T-helper 1 cell treated with Interleukin-12 subunit alpha and Interleukin-12 subunit beta and Interleukin-4 antibody, amounts not matched to agents 30 μg/mL and 1 μg/mL, for 36 hours (primary cell): ENCODE data around the gene SUPV3L1.
A peak's percentile ranks its signal among the peaks of the same experiment; 100 is the strongest.

Experiments
- H3K27ac Mint-ChIP-seq: one replicate; pipeline ENCODE4 v1.8.0; 2021; ENCODE audit warnings: mild to moderate bottlenecking, mixed read lengths
- H3K27me3 Mint-ChIP-seq: one replicate; pipeline ENCODE4 v1.8.0; 2021; ENCODE audit warnings: low read depth, mixed read lengths
- H3K36me3 Mint-ChIP-seq: one replicate; pipeline ENCODE4 v1.8.0; 2021; ENCODE audit warnings: low read depth, mixed read lengths
- H3K4me1 Mint-ChIP-seq: one replicate; pipeline ENCODE4 v1.8.0; 2021; ENCODE audit warnings: low read depth, mixed read lengths
- H3K4me3 Mint-ChIP-seq: one replicate; pipeline ENCODE4 v1.8.0; 2021; ENCODE audit warnings: mild to moderate bottlenecking, moderate library complexity, mixed read lengths
- H3K9me3 Mint-ChIP-seq: one replicate; pipeline ENCODE4 v1.8.0; 2021; ENCODE audit warnings: mixed read lengths

The SUPV3L1 gene

DNA sequence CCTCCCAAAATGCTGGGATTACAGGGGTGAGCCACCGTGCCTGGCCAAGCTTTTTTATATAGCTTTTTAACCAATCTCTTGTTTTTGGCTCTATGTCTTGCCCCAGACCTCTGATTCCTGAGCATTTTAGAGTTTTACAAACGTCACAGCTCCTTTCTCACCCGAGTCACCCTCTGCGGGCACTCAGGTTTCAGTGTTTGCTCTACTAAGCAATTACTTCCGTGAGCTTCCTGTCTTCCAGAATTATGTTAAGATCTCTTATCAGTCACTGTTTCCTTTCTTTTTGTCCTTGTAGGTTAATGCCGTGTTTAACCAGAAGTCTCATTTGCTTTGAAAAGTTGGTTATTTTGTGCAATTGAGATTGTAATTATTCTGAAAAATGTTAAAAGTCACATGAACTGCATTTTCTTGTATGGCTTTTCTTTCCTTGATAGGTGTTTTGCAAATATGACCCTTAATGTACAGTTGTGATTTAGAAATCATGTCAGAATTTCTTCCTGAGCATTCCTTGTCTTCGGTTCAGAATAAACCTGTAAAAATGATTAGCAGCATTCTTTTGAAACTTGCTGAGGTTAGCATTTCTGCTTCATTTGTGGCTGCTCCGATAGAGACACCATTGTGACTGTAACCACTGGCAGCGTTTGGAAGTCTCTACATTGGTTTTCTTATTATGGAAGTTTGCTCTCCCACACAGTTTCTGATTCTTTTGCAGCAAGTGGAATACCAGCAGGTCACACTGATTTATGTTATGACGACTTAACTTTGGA, 35.6 kb downstream of the SUPV3L1 start:
- H3K4me1 Mint-ChIP-seq = peaks cover 42% of the 10 kb centered on the region

DNA sequence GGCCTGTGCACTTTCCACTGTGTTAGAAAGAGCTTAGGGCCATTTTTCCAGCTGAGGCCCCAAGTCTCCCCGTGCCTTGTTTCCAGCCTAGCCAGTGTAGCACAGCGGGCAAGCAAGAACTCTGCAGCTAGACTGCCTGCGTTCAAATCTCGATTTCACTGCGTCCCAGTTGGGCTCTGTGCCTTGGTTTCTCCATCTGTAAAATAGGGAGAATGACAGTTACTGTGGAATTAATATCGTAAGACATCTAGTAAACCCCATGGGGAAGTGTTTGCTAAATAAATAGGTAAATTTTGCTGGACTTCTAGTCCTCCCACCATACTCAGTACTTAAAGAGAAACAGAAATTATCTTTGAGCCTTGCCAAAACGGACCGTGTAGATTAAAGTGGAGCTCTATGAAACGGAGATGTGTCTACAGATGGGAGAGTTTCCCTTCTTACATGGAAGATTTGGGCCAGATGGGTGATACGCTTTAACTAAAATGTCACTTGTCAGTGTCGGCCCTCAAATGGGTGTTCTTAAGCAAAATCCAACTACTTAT, 36.6 kb downstream of the SUPV3L1 start:
- Mint-ChIP-seq H3K27me3 (no peaks in the 10 kb centered on the region), H3K4me3 (no peak overlapping the region), H3K4me1 (peaks cover 38% of the 10 kb centered on the region), H3K9me3 (peaks cover 14% of the 10 kb centered on the region), H3K27ac (no peak overlapping the region), H3K36me3 (peaks cover 1% of the 10 kb centered on the region)

More for the DNA sequence above, 35.6 kb downstream of the SUPV3L1 start:
- Mint-ChIP-seq H3K27me3 (no peaks in the 10 kb centered on the region), H3K27ac (peak overlapping the region; percentile 86), H3K4me3 (peak overlapping the region; percentile 61), H3K9me3 (peaks cover 14% of the 10 kb centered on the region), H3K36me3 (peaks cover 1% of the 10 kb centered on the region)

DNA sequence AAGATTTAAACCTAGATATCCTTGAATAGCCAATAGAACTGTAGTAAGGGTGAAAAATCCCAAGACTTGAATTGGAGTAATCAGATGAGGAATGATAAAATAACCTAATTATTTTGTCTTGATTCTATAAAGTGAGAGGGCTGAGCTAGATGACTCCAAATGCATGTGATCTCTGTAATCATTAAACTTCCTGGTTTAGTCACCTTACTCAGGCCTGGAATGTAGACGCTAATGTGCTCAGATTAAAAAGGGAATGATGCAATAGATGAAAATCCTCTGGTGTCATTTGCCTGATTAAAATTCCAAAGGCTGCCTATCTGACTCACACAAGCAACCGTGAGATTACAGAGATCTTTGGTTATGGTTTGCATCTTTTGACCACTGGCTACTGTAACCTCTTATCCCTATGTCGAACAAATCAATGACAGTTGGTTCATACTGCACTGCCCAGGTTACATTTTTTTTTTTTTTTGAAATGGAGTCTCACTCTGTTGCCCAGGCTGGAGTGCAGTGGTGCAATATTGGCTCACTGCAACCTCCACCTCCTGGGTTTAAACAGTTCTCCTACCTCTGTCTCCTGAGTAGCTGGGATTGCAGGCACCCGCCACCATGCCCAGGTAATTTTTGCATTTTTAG, 37.2 kb downstream of the SUPV3L1 start:
- Mint-ChIP-seq H3K27ac (no peak overlapping the region), H3K4me1 (peaks cover 41% of the 10 kb centered on the region), H3K27me3 (no peaks in the 10 kb centered on the region), H3K36me3 (peaks cover 1% of the 10 kb centered on the region), H3K4me3 (no peak overlapping the region), H3K9me3 (peaks cover 14% of the 10 kb centered on the region)

DNA sequence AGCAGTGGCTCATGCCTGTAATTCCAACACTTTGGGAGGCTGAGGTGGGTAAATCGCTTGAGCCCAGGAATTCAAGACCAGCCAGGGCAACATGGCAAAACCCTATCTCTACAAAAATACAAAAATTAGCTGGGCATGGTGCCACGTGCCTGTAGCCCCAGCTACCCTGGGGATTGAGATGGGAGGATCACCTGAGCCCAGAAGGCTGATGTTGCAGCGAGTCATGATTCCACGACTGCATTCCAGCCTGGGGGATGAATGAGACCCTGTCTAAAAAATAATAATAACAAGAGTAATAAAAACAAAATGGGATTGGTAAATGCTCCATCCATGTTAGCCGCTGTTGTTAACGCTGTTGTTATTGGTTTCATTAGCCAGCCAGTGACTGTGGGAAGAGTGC, 38.8 kb downstream of the SUPV3L1 start:
- H3K9me3 Mint-ChIP-seq = peaks cover 14% of the 10 kb centered on the region
- no peak overlapping the region for H3K27ac Mint-ChIP-seq
- H3K36me3 Mint-ChIP-seq = peaks cover 1% of the 10 kb centered on the region
- H3K4me3 Mint-ChIP-seq = no peak overlapping the region
- no peaks in the 10 kb centered on the region for H3K27me3 Mint-ChIP-seq
- H3K4me1 Mint-ChIP-seq = peaks cover 48% of the 10 kb centered on the region

DNA sequence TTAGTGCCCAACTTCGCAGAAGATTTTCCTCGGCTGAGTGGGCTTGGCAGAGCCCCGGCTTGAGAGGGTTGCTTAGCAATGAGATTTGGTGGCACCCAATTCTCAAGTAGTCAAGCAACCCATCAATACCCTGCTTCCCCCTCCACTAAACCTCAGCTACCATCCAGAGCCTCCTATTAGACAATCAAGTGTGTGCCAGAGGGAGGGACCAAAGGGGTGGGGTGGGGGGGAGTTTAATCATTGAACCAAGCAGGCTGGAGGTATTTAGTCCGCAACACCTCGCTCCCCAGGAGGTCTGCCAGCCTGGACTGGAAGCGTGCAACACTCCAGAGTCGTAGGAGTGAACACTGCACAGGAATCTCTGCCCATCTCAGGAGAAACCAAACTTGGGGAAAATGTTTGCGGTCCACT, 40.0 kb downstream of the SUPV3L1 start, which contains the start of gene HKDC1:
HKDC1 (plus strand) TSS at position 292 of the 411 bp plus-strand sequence; CDS start at position 396, 104 bp downstream.
- H3K9me3 Mint-ChIP-seq = peaks cover 4% of the 10 kb centered on the region
- peak within 1 kb of the TSS; percentile 31 for H3K27ac Mint-ChIP-seq
- H3K27me3 Mint-ChIP-seq = no peaks in the 10 kb centered on the region

DNA sequence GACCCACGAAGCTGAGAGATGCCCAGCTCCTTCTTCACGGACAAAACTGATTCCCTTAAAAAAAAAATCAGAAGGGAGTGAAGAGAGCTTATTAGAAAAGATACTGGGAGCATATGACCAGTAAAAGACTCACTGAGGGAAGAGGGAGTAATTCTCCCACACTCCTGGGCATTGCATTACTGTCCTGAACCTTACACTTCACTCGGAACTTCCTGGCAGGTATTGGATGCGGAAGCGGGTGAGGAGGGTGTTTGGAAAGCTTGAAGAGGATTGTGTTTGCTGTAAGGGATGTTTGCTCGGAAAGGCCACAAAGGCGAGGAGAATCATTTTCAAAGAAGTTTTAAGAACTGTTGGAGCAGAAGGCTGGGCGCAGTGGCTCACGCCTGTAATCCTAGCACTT, 40.5 kb downstream of the SUPV3L1 start:
- no peaks in the 10 kb centered on the region for H3K27me3 Mint-ChIP-seq
- peaks cover under 1% of the 10 kb centered on the region for H3K9me3 Mint-ChIP-seq
- no peaks in the 10 kb centered on the region for H3K36me3 Mint-ChIP-seq
- H3K4me3 Mint-ChIP-seq = no peak overlapping the region
- peak overlapping the region; percentile 31 for H3K27ac Mint-ChIP-seq
- H3K4me1 Mint-ChIP-seq = peaks cover 41% of the 10 kb centered on the region

More for the DNA sequence above, 40.0 kb downstream of the SUPV3L1 start, which contains the start of gene HKDC1:
- no peaks in the 10 kb centered on the region for H3K36me3 Mint-ChIP-seq
- H3K4me1 Mint-ChIP-seq = peaks cover 42% of the 10 kb centered on the region
- H3K4me3 Mint-ChIP-seq = no peak within 1 kb of the TSS

DNA sequence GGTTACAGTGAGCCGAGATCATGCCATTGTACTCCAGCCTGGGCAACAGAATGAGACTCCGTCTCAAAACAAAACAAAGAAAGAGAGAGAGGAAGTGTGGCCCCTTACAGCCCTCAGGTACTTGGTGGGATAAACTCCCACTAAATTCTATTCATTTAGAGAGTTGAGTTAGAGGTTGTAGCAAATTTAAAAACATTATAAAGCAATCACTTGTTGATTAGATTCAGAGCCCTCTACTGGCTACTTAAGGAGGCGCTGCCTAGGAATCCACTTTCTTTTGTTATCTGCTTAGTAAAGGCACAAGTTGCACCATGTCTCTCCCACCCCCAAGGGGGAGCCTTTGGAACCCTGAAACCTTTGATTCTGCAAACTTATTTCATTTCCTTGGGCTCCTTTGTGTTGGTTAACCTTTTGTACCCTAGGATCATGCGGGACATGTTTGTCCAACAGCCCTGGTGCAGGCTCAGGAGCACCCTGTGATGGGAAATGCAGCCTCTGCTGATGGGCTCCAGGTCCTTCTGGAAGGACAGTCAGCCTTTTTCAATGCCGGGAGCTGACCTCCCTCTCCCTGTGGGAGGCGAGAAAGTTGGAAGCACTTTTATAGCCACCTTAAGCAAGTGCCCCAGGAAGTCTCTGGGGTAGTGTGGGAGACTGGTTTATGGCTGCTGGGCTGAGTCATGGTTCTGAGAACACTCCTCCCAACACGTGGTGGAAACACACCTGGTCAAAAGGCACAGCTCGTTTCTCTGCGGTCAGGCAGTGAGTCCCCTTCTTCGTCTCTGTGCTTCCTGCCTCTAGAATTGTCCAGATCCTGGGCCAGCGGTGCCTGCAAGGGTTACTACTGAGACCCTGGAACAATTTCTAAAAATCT, 42.4 kb downstream of the SUPV3L1 start:
- no peaks in the 10 kb centered on the region for H3K36me3 Mint-ChIP-seq
- peak overlapping the region; percentile 72 for H3K4me3 Mint-ChIP-seq
- H3K27ac Mint-ChIP-seq = peak overlapping the region; percentile 94
- peaks cover 39% of the 10 kb centered on the region for H3K4me1 Mint-ChIP-seq
- no peaks in the 10 kb centered on the region for H3K9me3 Mint-ChIP-seq
- no peaks in the 10 kb centered on the region for H3K27me3 Mint-ChIP-seq

DNA sequence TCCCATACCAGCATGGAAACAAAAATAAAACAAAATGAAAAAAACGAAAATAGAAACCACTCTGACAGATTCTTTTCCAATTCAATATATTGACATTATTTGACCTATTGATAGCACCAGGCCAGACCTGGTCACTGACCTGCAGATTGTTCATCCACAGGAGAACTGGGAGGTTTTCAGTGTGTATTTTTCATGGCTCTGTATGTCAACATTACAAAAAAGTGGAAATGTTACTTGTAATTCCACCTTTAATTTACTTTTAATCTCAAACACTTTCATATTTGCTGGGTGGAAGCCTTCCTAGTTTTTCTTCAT, 43.0 kb downstream of the SUPV3L1 start:
- peaks cover 45% of the 10 kb centered on the region for H3K4me1 Mint-ChIP-seq
- no peaks in the 10 kb centered on the region for H3K9me3 Mint-ChIP-seq
- no peaks in the 10 kb centered on the region for H3K36me3 Mint-ChIP-seq
- H3K27me3 Mint-ChIP-seq = no peaks in the 10 kb centered on the region
- H3K4me3 Mint-ChIP-seq = peak overlapping the region; percentile 72
- peak overlapping the region; percentile 94 for H3K27ac Mint-ChIP-seq

DNA sequence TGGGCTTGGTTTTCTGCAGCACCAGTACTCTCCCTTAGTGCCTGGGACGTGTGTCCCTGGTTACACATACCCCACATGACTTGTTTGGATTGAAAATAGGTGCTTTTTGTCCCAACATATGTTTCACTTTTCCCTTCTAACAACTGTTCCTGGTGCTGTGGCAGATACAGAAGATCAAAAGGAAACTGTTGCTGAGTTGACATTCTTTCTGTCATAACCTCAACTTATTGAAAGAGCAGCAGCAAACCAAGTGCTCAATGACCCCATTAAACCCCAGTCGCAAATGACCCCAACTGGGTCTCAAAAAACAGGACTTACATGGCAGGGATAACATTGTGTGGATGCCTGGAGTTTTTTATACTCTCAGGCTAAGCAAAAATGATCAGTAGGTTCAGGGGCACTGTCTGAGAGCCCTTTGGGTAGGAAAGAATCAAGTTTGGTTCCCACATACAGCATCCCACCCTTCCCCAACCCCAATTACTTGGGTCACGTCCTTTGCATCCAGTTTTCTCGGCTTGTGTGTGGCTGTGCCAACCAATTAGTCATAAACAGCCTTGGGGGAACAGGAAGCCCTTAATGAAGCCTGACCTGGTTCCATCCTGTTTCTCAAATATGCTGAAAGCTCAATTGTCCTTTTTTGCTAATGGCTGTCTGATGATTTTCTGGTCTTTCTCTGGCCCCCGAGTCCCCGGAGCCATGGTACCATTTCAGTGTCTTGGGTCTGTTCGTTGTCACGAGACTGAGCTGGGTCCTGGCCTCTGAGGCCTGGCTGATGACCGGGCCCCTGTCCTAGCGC, 45.0 kb downstream of the SUPV3L1 start:
- H3K9me3 Mint-ChIP-seq = no peaks in the 10 kb centered on the region
- peak overlapping the region; percentile 61 for H3K4me3 Mint-ChIP-seq

DNA sequence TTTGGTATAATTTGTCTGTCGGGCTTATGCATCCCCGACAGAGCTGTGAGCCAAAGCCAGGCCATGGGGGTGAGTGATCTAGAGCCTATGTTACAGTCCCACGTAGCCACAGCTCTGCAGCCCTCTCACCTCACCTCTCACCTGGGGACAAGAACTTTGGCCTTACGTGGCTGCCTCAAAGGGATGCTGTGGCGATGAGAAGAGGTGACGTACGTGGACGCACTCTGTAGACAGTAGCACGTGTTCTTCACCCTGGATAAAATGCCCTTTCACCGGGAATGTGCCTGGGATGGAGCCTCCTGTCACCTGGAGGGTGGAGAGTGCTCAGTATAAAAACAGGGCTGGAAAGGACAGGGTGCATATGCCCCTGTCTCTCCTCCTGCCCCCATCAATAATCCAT, 45.6 kb downstream of the SUPV3L1 start:
- no peaks in the 10 kb centered on the region for H3K9me3 Mint-ChIP-seq
- peaks cover 66% of the 10 kb centered on the region for H3K4me1 Mint-ChIP-seq
- H3K27ac Mint-ChIP-seq = peak overlapping the region; percentile 24
- no peak overlapping the region for H3K4me3 Mint-ChIP-seq
- no peaks in the 10 kb centered on the region for H3K27me3 Mint-ChIP-seq
- H3K36me3 Mint-ChIP-seq = no peaks in the 10 kb centered on the region

More for the DNA sequence above, 45.0 kb downstream of the SUPV3L1 start:
- Mint-ChIP-seq H3K27ac (peak overlapping the region; percentile 81), H3K36me3 (no peaks in the 10 kb centered on the region), H3K27me3 (no peaks in the 10 kb centered on the region), H3K4me1 (peaks cover 66% of the 10 kb centered on the region)

DNA sequence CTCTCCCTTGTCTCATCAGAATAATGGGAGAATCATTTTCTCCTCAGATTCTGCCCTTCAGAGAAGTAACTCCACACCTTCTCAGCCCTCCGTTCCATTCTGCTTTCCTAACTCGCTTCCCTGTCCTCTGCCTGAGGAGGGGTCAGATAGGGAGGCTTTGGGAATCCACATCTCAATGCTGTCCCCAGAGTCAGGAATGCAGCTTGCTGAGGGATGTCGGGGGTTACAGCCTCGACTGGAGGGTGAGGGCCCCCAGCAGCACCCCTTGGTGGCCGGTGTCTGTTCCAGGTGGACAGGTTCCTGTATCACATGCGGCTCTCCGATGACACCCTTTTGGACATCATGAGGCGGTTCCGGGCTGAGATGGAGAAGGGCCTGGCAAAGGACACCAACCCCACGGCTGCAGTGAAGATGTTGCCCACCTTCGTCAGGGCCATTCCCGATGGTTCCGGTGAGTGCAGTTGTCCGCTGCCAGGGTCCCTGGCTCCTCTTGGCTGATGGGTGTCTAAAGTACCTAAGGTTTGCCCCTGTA, 47.0 kb downstream of the SUPV3L1 start:
- Mint-ChIP-seq H3K27me3 (no peaks in the 10 kb centered on the region), H3K4me1 (peaks cover 67% of the 10 kb centered on the region), H3K27ac (no peak overlapping the region), H3K36me3 (no peaks in the 10 kb centered on the region), H3K9me3 (no peaks in the 10 kb centered on the region), H3K4me3 (no peak overlapping the region)

DNA sequence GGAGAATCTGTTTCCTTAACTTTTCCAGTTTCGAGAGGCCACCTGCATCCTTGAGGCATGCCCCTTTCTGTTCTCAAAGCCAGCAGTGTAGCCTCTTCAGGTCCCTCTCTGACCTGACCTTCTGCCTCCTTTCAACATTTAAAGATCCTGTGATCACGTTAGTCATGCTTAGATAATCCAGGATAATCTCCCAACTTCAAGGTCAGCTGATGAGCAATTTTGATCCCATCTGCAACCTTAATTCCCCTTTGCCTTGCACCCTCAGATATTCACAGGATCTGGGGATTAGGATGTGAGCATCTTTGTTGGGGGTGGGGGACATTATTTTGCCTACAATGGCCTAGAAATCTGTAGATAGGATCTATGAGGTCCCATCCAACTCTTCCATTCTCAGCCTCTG, 48.1 kb downstream of the SUPV3L1 start:
- peak overlapping the region; percentile 83 for H3K4me3 Mint-ChIP-seq
- H3K27ac Mint-ChIP-seq = peak overlapping the region; percentile 97
- H3K4me1 Mint-ChIP-seq = peaks cover 67% of the 10 kb centered on the region
- peaks cover 2% of the 10 kb centered on the region for H3K36me3 Mint-ChIP-seq
- H3K9me3 Mint-ChIP-seq = no peaks in the 10 kb centered on the region
- H3K27me3 Mint-ChIP-seq = peaks cover 3% of the 10 kb centered on the region

DNA sequence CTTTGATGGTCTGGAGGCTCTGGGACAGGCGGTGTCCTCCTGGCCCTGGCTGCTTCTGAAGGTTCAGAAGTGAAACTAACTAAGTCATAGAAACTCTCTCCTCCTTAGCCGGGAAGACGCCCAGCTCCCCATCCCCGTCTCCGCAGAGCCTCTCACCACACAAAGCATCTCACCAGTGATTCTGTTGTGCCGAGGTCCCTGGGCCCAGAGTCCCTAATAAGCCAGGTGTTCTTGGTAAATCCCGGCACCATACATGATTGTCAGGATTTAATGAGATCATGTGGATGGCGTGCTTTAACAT, 49.5 kb downstream of the SUPV3L1 start:
- Mint-ChIP-seq H3K27ac (peak overlapping the region; percentile 97), H3K9me3 (no peaks in the 10 kb centered on the region), H3K36me3 (peaks cover 2% of the 10 kb centered on the region), H3K4me3 (peak overlapping the region; percentile 83), H3K4me1 (peaks cover 70% of the 10 kb centered on the region), H3K27me3 (peaks cover 3% of the 10 kb centered on the region)
